ENCODE results near the gene FRYL.

GRCh38 chr4:48635980-48636379 lies 144.1 kb downstream of the FRYL start:
- TF ChIP-seq, protein P1, sequence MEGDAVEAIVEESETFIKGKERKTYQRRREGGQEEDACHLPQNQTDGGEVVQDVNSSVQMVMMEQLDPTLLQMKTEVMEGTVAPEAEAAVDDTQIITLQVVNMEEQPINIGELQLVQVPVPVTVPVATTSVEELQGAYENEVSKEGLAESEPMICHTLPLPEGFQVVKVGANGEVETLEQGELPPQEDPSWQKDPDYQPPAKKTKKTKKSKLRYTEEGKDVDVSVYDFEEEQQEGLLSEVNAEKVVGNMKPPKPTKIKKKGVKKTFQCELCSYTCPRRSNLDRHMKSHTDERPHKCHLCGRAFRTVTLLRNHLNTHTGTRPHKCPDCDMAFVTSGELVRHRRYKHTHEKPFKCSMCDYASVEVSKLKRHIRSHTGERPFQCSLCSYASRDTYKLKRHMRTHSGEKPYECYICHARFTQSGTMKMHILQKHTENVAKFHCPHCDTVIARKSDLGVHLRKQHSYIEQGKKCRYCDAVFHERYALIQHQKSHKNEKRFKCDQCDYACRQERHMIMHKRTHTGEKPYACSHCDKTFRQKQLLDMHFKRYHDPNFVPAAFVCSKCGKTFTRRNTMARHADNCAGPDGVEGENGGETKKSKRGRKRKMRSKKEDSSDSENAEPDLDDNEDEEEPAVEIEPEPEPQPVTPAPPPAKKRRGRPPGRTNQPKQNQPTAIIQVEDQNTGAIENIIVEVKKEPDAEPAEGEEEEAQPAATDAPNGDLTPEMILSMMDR (conservative IDR thresholded peaks at IDR 0.05; ENCODE audit: low read depth, low read length) = no peak
- no peak for TF ChIP-seq EZH2 (IDR thresholded peaks at IDR 0.05; ENCODE audit: borderline replicate concordance, low read depth, low read length, poor library complexity, severe bottlenecking)

All from A673 (cell line).